Esophagus muscularis mucosa (tissue), 4 donors: Measurements from ENCODE around the gene GINS2. TPM values are rescaled to one million over a fixed set of nuclear protein-coding genes. Genes with fewer than 3 reads are reported as not detected.

Source experiments
- DNase-seq: peaks from one replicate; pipeline ENCODE4 v3.0.0-alpha.2; 2017; ENCODE audit errors: extremely low spot score
- H3K27ac ChIP-seq, 4 donors: fragments of 200-600 bp; sonication (generic); replicated peaks in 1 of 4; 1 replicate in 3 of 4; 2 replicates in 1 of 4; pipeline ENCODE4 v1.5.1; 2016 to 2019; ENCODE audit warnings: mild to moderate bottlenecking in 1 of 4
- H3K27me3 ChIP-seq, 4 donors: fragments of 200-600 bp; sonication (generic); one replicate each; pipeline versions ENCODE4 v1.5.1 to v1.6.0; 2016 to 2019
- H3K36me3 ChIP-seq, 4 donors: fragments of 200-600 bp; sonication (generic); one replicate each; pipeline ENCODE4 v1.5.1; 2016 to 2019
- H3K4me1 ChIP-seq, 4 donors: fragments of 200-600 bp; sonication (generic); one replicate each; pipeline ENCODE4 v1.5.1; 2016 to 2019
- H3K4me3 ChIP-seq, 4 donors: fragments of 200-600 bp; sonication (generic); 1 replicate in 2 of 4; 2 replicates in 2 of 4; pipeline ENCODE4 v1.5.1; 2016 to 2019; ENCODE audit warnings: mild to moderate bottlenecking in 4 of 4, moderate library complexity in 1 of 4
- H3K9me3 ChIP-seq, 4 donors: fragments of 200-600 bp; sonication (generic); 1 replicate in 3 of 4; 2 replicates in 1 of 4; pipeline ENCODE4 v1.5.1; 2016 to 2019
- CTCF ChIP-seq, 3 experiments: fragments of 200-600 bp in 2 of 3; fragments of 450-650 bp in 1 of 3; sonication (generic) in 2 of 3; IDR thresholded peaks; one replicate each; pipeline ENCODE4 v1.5.1; 2017 to 2019; ENCODE audit warnings: antibody characterized with exemption in 3 of 3, mild to moderate bottlenecking in 2 of 3, moderate library complexity in 1 of 3
- EP300 ChIP-seq: sonication (generic); formaldehyde crosslinking; IDR thresholded peaks from one replicate; pipeline ENCODE4 v1.6.1; 2017; ENCODE audit warnings: antibody characterized with exemption
- POLR2A ChIP-seq: fragments of 450-650 bp; IDR thresholded peaks from one replicate; pipeline ENCODE4 v1.6.1; 2017; ENCODE audit warnings: antibody characterized with exemption, moderate library complexity, mild to moderate bottlenecking, low read depth
- POLR2AphosphoS5 ChIP-seq, 2 donors: sonication (generic); formaldehyde crosslinking; IDR thresholded peaks; one replicate each; pipeline ENCODE4 v1.6.1; 2017; ENCODE audit warnings: antibody characterized with exemption in 2 of 2
- WGBS: methylation state at CpG from one replicate; pipeline ENCODE4 v1.1.5; 2018; 5-methylcytosine and 5-hydroxymethylcytosine counted together
- intact Hi-C: fragments of 100-400 bp; cut with DNase I; formaldehyde crosslinking; loops from one replicate; pipeline ENCODE4 v1.15.1; 2023
- total RNA-seq, 4 donors: library from RNA; depleted of rRNA; stranded (reverse); fragments of >200 nt; gene quantifications; one replicate each; pipeline versions ENCODE4 v1.1.0 to v1.2.1, GENCODE V29; 2016

Gene GINS2
- total RNA-seq, 4 donors from 2014 or later = 0.17 to 0.84 TPM; not detected in 2

DNA sequence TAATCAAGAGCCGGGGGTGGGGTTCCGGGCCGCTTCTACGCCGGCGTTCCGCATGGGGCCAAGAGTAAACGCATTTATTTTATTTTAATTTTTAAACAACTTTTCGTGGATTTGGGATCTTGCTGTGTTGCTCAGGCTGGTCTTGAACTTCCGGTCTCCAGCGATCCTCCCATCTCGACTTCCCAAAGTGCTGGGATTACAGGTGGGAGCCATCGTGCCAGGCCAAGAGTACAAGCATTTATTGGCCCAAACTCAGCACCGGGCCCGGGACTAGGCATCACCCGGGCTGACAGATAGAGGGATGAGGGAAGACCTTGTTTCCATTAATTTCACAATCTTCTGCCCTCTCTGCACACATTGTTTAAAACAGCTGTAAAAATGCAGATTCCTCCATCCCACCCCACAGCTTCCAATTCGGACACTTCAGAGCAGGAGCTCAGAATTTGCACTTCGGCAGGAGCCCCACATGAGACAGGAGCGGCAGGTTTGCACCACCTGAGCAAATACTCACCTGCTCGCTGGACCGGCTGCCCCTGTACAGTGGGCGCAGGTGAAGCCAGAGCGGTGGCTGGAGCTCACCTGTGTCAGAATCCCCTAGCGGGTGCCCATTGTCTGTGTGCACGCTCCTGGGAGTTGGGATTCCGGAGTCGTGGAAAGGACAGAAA is 663 bp upstream of the GINS2 start:
- intact Hi-C loops = no loop called here
- peak overlapping the region; percentile 64 to 70 (median 68) for H3K4me3 ChIP-seq
- WGBS = 40% methylated on average over 27 of the region's 27 CpGs
- H3K27me3 ChIP-seq = peaks cover 0 to 17% (median 0%) of the 10 kb centered on the region in 4 donors
- H3K36me3 ChIP-seq = no peaks in the 10 kb centered on the region
- H3K4me1 ChIP-seq = peaks cover 13 to 20% (median 17%) of the 10 kb centered on the region in 4 donors
- H3K9me3 ChIP-seq = no peaks in the 10 kb centered on the region
- no peak overlapping the region for H3K27ac ChIP-seq
- TF ChIP-seq CTCF (IDR thresholded peaks at IDR 0.05) (no peak), POLR2AphosphoS5 (IDR thresholded peaks at IDR 0.05) (no peak), POLR2A (no peak), EP300 (no peak)
- no peak for DNase-seq

DNA sequence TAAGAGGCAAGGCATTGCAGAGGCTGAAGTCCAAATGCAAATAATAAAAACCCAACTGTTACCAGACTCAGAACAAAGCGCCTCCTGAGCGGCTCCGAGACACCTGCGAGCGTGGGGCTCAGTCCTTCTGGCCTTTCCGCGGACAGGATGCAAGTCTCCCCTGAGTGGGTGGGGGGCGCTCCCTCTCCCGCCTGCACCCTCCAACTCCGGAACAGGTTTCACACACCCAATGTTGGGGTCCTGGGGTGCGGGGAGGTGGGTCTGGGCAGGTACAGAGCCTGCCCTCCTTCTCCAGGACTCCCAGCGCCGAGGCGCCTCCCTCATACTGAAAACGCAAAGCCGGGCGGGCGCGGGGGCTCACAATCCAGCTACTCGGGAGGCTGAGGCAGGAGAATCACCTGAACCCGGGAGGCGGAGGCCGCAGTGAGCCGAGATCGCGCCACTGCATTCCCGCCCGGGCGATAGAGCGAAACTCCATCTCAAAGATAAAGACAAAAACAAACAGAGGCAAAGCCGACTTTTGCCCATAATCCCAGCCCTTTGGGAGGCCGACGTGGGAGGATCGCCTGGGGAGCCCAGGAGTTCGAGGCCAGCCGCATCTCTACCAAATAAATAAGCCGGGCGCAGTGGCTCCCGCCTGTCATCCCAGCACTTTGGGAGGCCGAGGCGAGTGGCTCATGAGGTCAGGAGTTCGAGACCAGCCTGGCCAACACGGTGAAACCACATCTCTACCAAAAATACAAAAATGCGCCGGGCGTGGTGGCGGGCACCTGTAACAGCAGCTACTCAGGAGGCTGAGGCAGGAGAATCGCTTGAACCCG is 893 bp downstream of the GINS2 start:
- Histone ChIP-seq H3K36me3 (no peaks in the 10 kb centered on the region), H3K27me3 (peaks cover 0 to 12% (median 0%) of the 10 kb centered on the region in 4 donors), H3K4me3 (peak overlapping the region; percentile 64 to 70 (median 68)), H3K4me1 (peaks cover 13 to 20% (median 17%) of the 10 kb centered on the region in 4 donors), H3K9me3 (no peaks in the 10 kb centered on the region), H3K27ac (no peak overlapping the region)
- 75% methylated on average over 33 of the region's 49 CpGs for WGBS
- DNase-seq = no peak
- intact Hi-C loops = no loop called here
- TF ChIP-seq POLR2AphosphoS5 (IDR thresholded peaks at IDR 0.05) = no peak
- no peak for TF ChIP-seq POLR2A
- TF ChIP-seq EP300 = no peak
- TF ChIP-seq CTCF (IDR thresholded peaks at IDR 0.05) = no peak

GRCh38 chr16:85686912-85687591 is 1.7 kb downstream of the GINS2 start:
- no peak for DNase-seq
- H3K4me1 ChIP-seq = peaks cover 13 to 20% (median 17%) of the 10 kb centered on the region in 4 donors
- TF ChIP-seq CTCF (IDR thresholded peaks at IDR 0.05) = no peak
- TF ChIP-seq POLR2AphosphoS5 (IDR thresholded peaks at IDR 0.05) = no peak
- TF ChIP-seq EP300 = no peak
- no peak for TF ChIP-seq POLR2A
- H3K27me3 ChIP-seq = peaks cover 0 to 12% (median 0%) of the 10 kb centered on the region in 4 donors
- no peak overlapping the region for H3K4me3 ChIP-seq
- 81% methylated on average over 14 of the region's 15 CpGs for WGBS
- no peaks in the 10 kb centered on the region for H3K9me3 ChIP-seq
- intact Hi-C loops = no loop called here
- no peak overlapping the region for H3K27ac ChIP-seq
- no peaks in the 10 kb centered on the region for H3K36me3 ChIP-seq

- 92% methylated on average over 2 of the region's 2 CpGs for WGBS
- H3K27ac ChIP-seq = no peak overlapping the region
- intact Hi-C loops = no loop called here
- no peaks in the 10 kb centered on the region for H3K9me3 ChIP-seq
- peaks cover 13 to 20% (median 17%) of the 10 kb centered on the region in 4 donors for H3K4me1 ChIP-seq
- DNase-seq = no peak
- TF ChIP-seq POLR2AphosphoS5 (IDR thresholded peaks at IDR 0.05) = no peak
- TF ChIP-seq POLR2A = no peak
- TF ChIP-seq CTCF (IDR thresholded peaks at IDR 0.05) = no peak
- H3K27me3 ChIP-seq = peaks cover 0 to 6% (median 0%) of the 10 kb centered on the region in 4 donors
- H3K4me3 ChIP-seq = no peak overlapping the region
- H3K36me3 ChIP-seq = no peaks in the 10 kb centered on the region
These were observed 3.5 kb downstream of the GINS2 start for GRCh38 chr16:85685251-85685650.
